Measurements from ENCODE around the gene UBAC1. TPM values are rescaled to one million over a fixed set of nuclear protein-coding genes. Genes with fewer than 3 reads are reported as not detected.
"Not testable (repeated sequence)": the region's sequence is repeated elsewhere in the genome, so short reads cannot be mapped to it uniquely, and the experiment has no call there.

Gene UBAC1
- polyA plus RNA-seq, 3 donors = 30.9 to 35.9 (median 33.2) TPM

DNA sequence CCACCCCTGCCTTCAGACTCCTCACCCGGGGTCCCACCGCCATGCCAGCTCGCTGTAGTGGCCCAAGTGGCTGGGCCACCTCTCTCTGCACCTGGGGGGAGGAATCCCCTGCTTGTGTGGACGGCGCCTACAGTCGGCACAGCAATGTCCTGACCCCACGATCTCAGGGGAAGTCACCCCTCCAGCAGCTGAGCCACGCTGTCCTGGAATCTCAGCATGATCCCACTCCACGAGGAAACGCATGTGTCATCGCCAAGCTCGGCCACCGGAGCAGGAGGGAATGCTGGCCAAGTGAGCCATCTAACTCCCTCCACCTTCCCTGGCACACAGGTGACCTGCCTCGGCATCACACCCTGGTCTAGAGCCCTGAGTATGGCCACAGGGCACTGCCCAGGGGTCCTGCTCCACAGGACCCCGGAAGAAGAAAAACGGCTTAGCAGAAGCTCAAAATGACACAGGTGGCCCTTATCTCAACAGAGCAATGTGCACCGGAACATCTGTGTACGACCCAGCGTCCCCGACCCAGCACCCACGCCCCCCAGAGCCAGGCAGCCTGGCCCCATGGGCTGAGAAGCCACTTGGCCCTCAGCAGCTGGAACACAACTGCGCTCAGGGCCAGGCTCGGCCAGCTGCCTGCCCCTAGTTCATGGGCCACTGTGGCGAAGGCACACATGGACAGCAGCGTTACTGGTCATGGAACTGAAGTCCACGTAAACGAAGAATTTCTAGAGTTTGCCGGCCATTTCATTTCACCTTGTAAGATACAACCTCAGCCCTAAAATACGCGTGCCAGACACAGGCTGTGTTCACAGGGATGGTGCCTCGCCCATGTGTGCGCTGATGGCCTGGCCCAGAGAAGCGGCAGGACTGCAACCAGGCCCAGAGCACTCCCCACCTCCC, 30.5 kb downstream of the UBAC1 start:
- no peak for DNase-seq (ENCODE audit: extremely low read depth in 1 of 11, low read depth in 9 of 11, low spot score in 4 of 11)

GRCh38 chr9:135929656-135930445, 31.3 kb downstream of the UBAC1 start:
- DNase-seq (ENCODE audit: extremely low read depth in 1 of 11, low read depth in 9 of 11, low spot score in 4 of 11) = no peak

DNA sequence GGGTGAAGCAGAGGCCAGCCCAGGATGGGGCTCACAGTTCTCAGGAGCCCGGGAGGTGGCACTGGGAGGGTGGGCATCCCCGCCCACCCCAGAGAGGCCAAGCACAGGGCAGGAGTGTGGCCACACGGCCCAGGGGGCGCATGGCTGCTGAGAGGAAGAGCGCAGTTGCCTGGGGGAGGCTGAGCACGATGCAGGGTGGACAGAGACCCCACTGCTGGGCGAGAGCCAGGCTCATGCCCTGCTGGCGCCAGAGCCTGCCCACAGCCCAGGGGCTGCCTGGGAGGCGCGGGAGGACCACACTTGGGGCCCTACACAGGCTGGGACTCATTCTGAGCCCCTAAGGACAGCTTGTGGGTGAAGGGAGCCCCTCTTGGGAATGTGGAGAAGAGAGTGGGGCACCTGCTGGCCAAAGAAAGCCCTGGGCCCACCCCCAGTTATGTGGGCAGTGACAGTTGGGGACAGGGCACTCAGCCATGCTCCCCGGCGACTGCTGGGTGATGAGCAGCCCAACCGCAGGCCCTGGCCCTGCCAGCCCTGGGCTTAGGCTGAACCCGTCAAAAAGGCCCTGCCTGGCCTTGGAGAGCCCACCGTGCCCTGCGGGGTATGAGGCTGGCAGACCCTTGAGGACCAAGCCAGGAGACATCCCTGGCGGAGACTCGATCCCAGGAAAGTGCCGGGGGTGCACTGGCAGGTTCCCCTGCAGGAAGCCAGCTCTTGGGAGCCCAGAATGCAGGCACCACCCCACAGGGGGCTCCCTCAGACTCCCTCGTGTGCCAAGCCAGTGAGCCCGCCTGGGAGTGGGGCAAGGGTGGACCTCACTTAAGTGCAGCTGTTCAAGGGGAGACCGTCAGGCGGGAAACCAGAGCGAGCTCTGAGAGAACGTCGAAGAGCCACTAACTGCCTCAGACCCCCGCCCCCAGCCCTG, 32.2 kb downstream of the UBAC1 start:
- no peak for DNase-seq (ENCODE audit: extremely low read depth in 1 of 11, low read depth in 9 of 11, low spot score in 4 of 11)

DNA sequence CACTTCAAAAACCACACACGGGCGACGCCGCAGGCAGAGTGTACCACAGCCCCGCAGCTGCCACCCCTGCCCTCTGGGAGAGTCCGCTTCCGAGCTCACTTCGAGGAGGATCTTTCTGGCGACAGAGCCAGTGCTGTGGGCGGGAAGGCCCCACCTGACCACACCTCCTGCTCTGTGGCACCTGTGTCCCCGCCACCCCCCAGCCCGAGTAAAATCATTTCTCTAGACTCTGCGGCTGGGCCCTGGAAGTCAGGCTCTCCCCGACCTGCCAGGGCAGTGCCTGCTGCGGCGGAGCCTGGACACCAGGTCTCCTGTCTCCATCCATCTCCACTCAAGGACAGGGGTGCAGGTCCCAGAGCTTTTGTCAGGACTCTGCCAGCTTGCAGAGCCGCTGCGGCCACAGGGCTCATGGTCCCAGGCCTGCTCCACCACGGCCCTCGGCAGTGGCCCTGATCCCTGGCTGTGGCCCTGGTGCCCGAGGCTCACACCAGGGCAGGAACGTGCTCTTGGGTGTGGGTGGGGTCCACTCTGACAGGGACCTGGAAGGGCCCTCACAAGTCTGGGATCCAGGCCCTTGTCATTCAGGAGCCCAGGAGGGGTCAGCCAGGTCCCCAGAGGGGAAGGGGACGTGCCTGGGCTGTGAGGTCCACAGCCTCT, 33.0 kb downstream of the UBAC1 start:
- DNase-seq (ENCODE audit: extremely low read depth in 1 of 11, low read depth in 9 of 11, low spot score in 4 of 11) = no peak

GRCh38 chr9:135927195-135928013, 33.8 kb downstream of the UBAC1 start:
- DNase-seq (ENCODE audit: extremely low read depth in 1 of 11, low read depth in 9 of 11, low spot score in 4 of 11) = no peak

- no peak for DNase-seq (ENCODE audit: extremely low read depth in 1 of 11, low read depth in 9 of 11, low spot score in 4 of 11)
Measured at GRCh38 chr9:135926402-135927194, 34.6 kb downstream of the UBAC1 start.

- DNase-seq (ENCODE audit: extremely low read depth in 1 of 11, low read depth in 9 of 11, low spot score in 4 of 11) = peak in 2 of 11 donors; percentile 37 to 40
Measured at GRCh38 chr9:135925496-135926133, 35.6 kb downstream of the UBAC1 start.

GRCh38 chr9:135924628-135925338, 36.4 kb downstream of the UBAC1 start:
- DNase-seq (ENCODE audit: extremely low read depth in 1 of 11, low read depth in 9 of 11, low spot score in 4 of 11) = no peak

GRCh38 chr9:135923508-135923907, 37.7 kb downstream of the UBAC1 start:
- DNase-seq (ENCODE audit: extremely low read depth in 1 of 11, low read depth in 9 of 11, low spot score in 4 of 11) = no peak

DNA sequence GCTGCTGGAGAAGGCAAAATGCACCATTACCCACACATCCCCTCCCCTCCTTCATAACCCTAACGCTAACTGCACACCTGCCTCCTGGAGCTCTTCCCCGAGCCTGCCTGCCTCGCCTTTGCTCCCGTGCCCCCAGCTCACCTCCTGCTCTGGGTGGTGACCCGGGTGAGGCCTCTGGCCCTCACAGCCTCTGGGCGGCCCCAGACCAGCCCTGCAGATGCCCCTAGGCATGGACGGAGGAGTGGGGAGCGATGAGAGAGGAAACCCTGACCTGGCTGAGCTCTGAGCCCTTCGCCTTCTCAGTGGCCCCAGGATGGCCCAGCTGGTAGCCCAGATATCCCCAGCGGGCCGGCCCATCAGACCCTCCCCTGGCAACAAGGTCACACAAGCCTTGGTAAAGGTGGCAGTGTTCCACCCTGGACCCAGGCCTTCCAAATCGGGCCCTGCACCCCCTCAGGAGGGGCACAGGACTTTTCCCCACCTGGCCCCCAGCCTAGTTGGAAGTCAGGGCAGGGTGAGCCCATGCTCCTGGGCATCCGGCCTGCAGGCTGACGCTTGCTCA, 39.3 kb downstream of the UBAC1 start:
- no peak for DNase-seq (ENCODE audit: extremely low read depth in 1 of 11, low read depth in 9 of 11, low spot score in 4 of 11)

- DNase-seq (ENCODE audit: extremely low read depth in 1 of 11, low read depth in 9 of 11, low spot score in 4 of 11) = no peak
Measured at GRCh38 chr9:135920973-135921585, 40.1 kb downstream of the UBAC1 start.

DNA sequence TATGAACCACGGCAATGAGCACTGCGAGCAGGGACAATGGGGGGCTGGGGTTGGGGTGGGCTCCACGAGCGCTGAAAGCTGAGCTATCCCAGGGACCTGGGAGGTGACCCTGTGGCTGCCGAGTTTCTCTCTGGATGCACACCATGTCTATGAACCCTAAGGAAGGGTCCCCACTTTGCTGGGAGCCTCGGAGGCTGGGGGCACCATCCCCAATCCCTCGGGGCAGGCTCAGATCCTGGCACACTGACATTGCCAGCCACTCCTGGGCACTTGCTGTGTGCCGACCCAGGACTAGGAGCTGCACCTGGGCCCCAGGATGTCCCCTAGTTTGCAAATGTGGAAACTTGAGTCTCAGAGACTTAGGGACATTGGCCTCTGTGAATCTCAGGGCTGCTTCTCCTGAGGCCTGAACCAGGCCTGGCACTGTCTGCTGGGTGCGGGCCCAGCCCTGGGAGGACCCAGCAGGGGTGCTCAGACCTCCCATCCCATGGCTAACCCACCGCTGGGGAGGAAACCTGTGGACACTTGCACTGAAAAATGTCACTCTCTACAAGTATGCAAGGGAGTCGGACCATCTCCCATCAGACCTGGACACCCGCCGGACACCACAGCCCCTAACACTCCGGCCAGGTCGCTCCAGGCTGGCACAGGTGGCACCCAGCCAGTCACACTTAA, 40.8 kb downstream of the UBAC1 start:
- no peak for DNase-seq (ENCODE audit: extremely low read depth in 1 of 11, low read depth in 9 of 11, low spot score in 4 of 11)

GRCh38 chr9:135919318-135919890, 41.8 kb downstream of the UBAC1 start:
- DNase-seq (ENCODE audit: extremely low read depth in 1 of 11, low read depth in 9 of 11, low spot score in 4 of 11) = no peak

DNA sequence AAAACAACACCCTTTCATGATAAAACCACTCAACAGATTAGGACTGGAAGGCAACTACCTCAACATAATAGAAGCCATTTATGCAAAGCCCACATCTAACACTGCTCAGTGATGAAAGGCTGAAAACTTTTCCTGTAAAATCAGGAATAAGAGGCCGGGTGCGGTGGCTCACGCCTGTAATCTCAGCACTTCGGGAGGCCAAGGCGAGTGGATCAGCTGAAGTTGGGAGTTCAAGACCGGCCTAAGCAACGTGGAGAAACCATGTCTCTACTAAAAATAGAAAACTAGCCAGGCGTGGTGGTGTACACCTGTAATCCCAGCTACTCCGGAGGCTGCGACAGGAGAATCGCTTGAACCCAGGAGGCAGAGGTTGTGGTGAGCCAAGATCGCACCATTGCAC, 44.9 kb downstream of the UBAC1 start:
- not testable (repeated sequence) for DNase-seq (ENCODE audit: extremely low read depth in 1 of 11, low read depth in 9 of 11, low spot score in 4 of 11)
